Measurements from ENCODE around the gene RPS6KB2. TPM values are rescaled to one million over a fixed set of nuclear protein-coding genes. Genes with fewer than 3 reads are reported as not detected.
A peak's percentile ranks its signal among the peaks of the same experiment; 100 is the strongest.

The RPS6KB2 gene
- total and polyA plus RNA-seq, 2 donors (not counting 1 experiment from before 2014, with no cell fraction given), result 81.8 to 131 TPM

GRCh38 chr11:67420147-67420645 lies 8.1 kb upstream of the RPS6KB2 start:
- peak overlapping the region; percentile 91 for H3K27ac Mint-ChIP-seq
- peak overlapping the region; percentile 43 to 71 for H3K27ac ChIP-seq (ENCODE audit: low read length in 2 of 2)
- ATAC-seq (ENCODE audit: low read depth) (no peak), DNase-seq (no peak)
- H2AFZ ChIP-seq (ENCODE audit: insufficient read depth, low read depth, low read length, poor library complexity, severe bottlenecking), result peak overlapping the region; percentile 51
- H3K4me1 ChIP-seq (ENCODE audit: control insufficient read depth in 2 of 2, insufficient read depth in 2 of 2, low read length in 2 of 2), result peaks cover 51 to 57% of the 10 kb centered on the region in 2 donors
- peaks cover 49% of the 10 kb centered on the region for H3K4me1 Mint-ChIP-seq
- H3K4me3 ChIP-seq (ENCODE audit: control extremely low read depth in 1 of 5, extremely low read depth in 1 of 5, insufficient read depth in 1 of 5, low read depth in 2 of 5, low read length in 4 of 5), result peak overlapping the region in 4 of 5 experiments; percentile 32 to 63 (median 53)
- intact Hi-C loops (cut with micrococcal nuclease), result loop anchor here (2.0 kb wide), 1 partner anchor 17 kb away; the partner anchor contains the start of gene PTPRCAP
- H3K27me3 Mint-ChIP-seq, result no peaks in the 10 kb centered on the region
- H3K9ac ChIP-seq (ENCODE audit: low read length), result peak overlapping the region; percentile 68
- H3K27me3 ChIP-seq (replicated peaks in 1 of 4; ENCODE audit: control extremely low read depth in 1 of 4, control insufficient read depth in 3 of 4, insufficient read depth in 4 of 4, low read length in 3 of 4), result no peaks in the 10 kb centered on the region
- H3K36me3 ChIP-seq (replicated peaks in 1 of 2; ENCODE audit: control extremely low read depth in 1 of 2, control insufficient read depth in 1 of 2, extremely low read depth in 1 of 2, insufficient read depth in 2 of 2, low read length in 1 of 2), result no peaks in the 10 kb centered on the region
- ChIA-PET POLR2A (interaction anchor here (0.6 to 10.7 kb wide), 17 partner anchors 9 to 211 kb away, joined by 3 to 195 read pairs (median 11); partner anchors contain the start of genes POLD4, PPP1CA, PTPRCAP and RAD9A), CTCF (interaction anchor here (0.8 to 10.4 kb wide), 12 partner anchors 7 to 74 kb away, joined by 3 to 121 read pairs (median 5); partner anchors contain the start of genes PPP1CA, PTPRCAP, RAD9A and RPS6KB2)
- H3K9me3 ChIP-seq (ENCODE audit: control extremely low read depth in 1 of 3, control insufficient read depth in 2 of 3, insufficient read depth in 1 of 3, low read length in 2 of 3), result no peaks in the 10 kb centered on the region
- peak overlapping the region; percentile 95 for H3K4me2 ChIP-seq (replicated peaks; ENCODE audit: low read depth, low read length, poor library complexity, severe bottlenecking)
- peak overlapping the region; percentile 83 for H3K4me3 Mint-ChIP-seq
- H3K9me3 Mint-ChIP-seq (ENCODE audit: insufficient read depth), result no peaks in the 10 kb centered on the region
- H3K79me2 ChIP-seq (ENCODE audit: control insufficient read depth, insufficient read depth, low read length), result peaks cover 21% of the 10 kb centered on the region
- TF ChIP-seq EZH2 (IDR thresholded peaks at IDR 0.05; ENCODE audit: borderline replicate concordance, insufficient read depth, low read depth, low read length, poor library complexity, severe bottlenecking) (no peak), CTCF (IDR thresholded peaks at IDR 0.05) (no peak)
- no peaks in the 10 kb centered on the region for H4K20me1 ChIP-seq (ENCODE audit: control insufficient read depth, insufficient read depth, low read length, poor library complexity, severe bottlenecking)
- 32% methylated on average over 10 of the region's 15 CpGs for WGBS (ENCODE audit: insufficient coverage)
